A673 (cell line): ENCODE results near the gene EXOC3. TPM values are rescaled to one million over a fixed set of nuclear protein-coding genes. Genes with fewer than 3 reads are reported as not detected.

ENCODE experiments used
- BruUV-seq: library from RNA; stranded (reverse); fragments of 400-500 nt; replicated peaks from 2 replicates; lab custom pipeline; 2021; lab: Mats Ljungman, UMichigan
- CTCF ChIA-PET: fragments of 300-600 bp; sonication (Branson Sonifier 250); formaldehyde crosslinking; loops from one replicate; lab custom pipeline; 2022; ENCODE audit warnings: antibody characterized with exemption; lab: Charles Lee
- POLR2A ChIA-PET: fragments of 300-600 bp; sonication (Branson Sonifier 250); formaldehyde crosslinking; loops from one replicate; lab custom pipeline; 2022; ENCODE audit warnings: antibody characterized with exemption; ENCODE audit not compliant: low non-redundant PET; lab: Charles Lee
- DNase-seq: peaks from one replicate; pipeline ENCODE4 v3.0.0-alpha.2; 2015; ENCODE audit warnings: low spot score
- H3K27ac ChIP-seq: fragments of 200-600 bp; sonication (generic); 2 replicates; pipeline ENCODE4 v1.5.1; 2016; ENCODE audit warnings: mixed run types, low read depth, mild to moderate bottlenecking, mixed read lengths, antibody characterized with exemption, low read length; ENCODE audit not compliant: poor library complexity, severe bottlenecking
- H3K27me3 ChIP-seq: fragments of 200-600 bp; sonication (generic); replicated peaks from 2 replicates; pipeline ENCODE4 v1.6.1; 2017; ENCODE audit warnings: mixed run types, low read depth, mild to moderate bottlenecking, mixed read lengths, antibody characterized with exemption, low read length; ENCODE audit not compliant: insufficient read depth, poor library complexity
- H3K36me3 ChIP-seq: fragments of 200-600 bp; sonication (generic); 2 replicates; pipeline ENCODE4 v1.6.1; 2016; ENCODE audit warnings: mixed run types, mild to moderate bottlenecking, mixed read lengths, antibody characterized with exemption, low read length; ENCODE audit not compliant: insufficient read depth, poor library complexity, severe bottlenecking
- H3K4me1 ChIP-seq: fragments of 200-600 bp; sonication (generic); 2 replicates; pipeline ENCODE4 v1.6.1; 2017; ENCODE audit warnings: mixed run types, mild to moderate bottlenecking, mixed read lengths, antibody characterized with exemption, low read length; ENCODE audit not compliant: insufficient read depth, poor library complexity, severe bottlenecking
- H3K4me3 ChIP-seq: fragments of 200-600 bp; sonication (generic); 2 replicates; pipeline ENCODE4 v1.5.1; 2016; ENCODE audit warnings: low read depth, mixed run types, mild to moderate bottlenecking, mixed read lengths, low read length; ENCODE audit not compliant: poor library complexity, severe bottlenecking
- H3K9me3 ChIP-seq: fragments of 200-600 bp; sonication (generic); 2 replicates; pipeline ENCODE4 v1.6.1; 2016; ENCODE audit warnings: mixed run types, low read depth, mild to moderate bottlenecking, mixed read lengths, antibody characterized with exemption, low read length; ENCODE audit not compliant: poor library complexity, severe bottlenecking
- EZH2 ChIP-seq: fragments of 200-600 bp; sonication (generic); IDR thresholded peaks from 2 replicates; pipeline ENCODE4 v1.6.1; 2017; ENCODE audit warnings: borderline replicate concordance, low read depth, mild to moderate bottlenecking, mixed read lengths, antibody characterized with exemption, low read length; ENCODE audit not compliant: poor library complexity, severe bottlenecking
- intact Hi-C: fragments of 100-400 bp; cut with micrococcal nuclease; formaldehyde crosslinking; loops from one replicate; pipeline ENCODE4 v1.10.0; 2022; ENCODE audit not compliant: unreplicated experiment
- total RNA-seq: library from RNA; stranded (reverse); gene quantifications from 2 replicates; pipeline ENCODE4 v1.2.3, GENCODE V29; 2021
- TF ChIP-seq, protein P1 (sequence below): fragments of 300-800, 200-600 bp; sonication (generic); conservative IDR thresholded peaks from 2 replicates; pipeline ENCODE4 v1.5.1; 2017; ENCODE audit warnings: low read depth, mild to moderate bottlenecking, antibody characterized with exemption, low read length, moderate library complexity, mixed read lengths

The EXOC3 gene
- total RNA-seq, 1 experiment from 2014 or later = 46.7 TPM

- DNase-seq = no peak
- no TSS peak for BruUV-seq
- Histone ChIP-seq H3K27ac (no peak overlapping the region), H3K27me3 (no peaks in the 10 kb centered on the region), H3K36me3 (no peaks in the 10 kb centered on the region), H3K4me1 (peaks cover 4% of the 10 kb centered on the region), H3K4me3 (no peak overlapping the region), H3K9me3 (no peaks in the 10 kb centered on the region)
- ChIA-PET POLR2A (no interaction called here), CTCF (no interaction called here)
- intact Hi-C loops = no loop called here
- TF ChIP-seq, protein P1, sequence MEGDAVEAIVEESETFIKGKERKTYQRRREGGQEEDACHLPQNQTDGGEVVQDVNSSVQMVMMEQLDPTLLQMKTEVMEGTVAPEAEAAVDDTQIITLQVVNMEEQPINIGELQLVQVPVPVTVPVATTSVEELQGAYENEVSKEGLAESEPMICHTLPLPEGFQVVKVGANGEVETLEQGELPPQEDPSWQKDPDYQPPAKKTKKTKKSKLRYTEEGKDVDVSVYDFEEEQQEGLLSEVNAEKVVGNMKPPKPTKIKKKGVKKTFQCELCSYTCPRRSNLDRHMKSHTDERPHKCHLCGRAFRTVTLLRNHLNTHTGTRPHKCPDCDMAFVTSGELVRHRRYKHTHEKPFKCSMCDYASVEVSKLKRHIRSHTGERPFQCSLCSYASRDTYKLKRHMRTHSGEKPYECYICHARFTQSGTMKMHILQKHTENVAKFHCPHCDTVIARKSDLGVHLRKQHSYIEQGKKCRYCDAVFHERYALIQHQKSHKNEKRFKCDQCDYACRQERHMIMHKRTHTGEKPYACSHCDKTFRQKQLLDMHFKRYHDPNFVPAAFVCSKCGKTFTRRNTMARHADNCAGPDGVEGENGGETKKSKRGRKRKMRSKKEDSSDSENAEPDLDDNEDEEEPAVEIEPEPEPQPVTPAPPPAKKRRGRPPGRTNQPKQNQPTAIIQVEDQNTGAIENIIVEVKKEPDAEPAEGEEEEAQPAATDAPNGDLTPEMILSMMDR = no peak
- no peak for TF ChIP-seq EZH2
Measured at GRCh38 chr5:423233-423565, 19.8 kb upstream of the EXOC3 start.

DNA sequence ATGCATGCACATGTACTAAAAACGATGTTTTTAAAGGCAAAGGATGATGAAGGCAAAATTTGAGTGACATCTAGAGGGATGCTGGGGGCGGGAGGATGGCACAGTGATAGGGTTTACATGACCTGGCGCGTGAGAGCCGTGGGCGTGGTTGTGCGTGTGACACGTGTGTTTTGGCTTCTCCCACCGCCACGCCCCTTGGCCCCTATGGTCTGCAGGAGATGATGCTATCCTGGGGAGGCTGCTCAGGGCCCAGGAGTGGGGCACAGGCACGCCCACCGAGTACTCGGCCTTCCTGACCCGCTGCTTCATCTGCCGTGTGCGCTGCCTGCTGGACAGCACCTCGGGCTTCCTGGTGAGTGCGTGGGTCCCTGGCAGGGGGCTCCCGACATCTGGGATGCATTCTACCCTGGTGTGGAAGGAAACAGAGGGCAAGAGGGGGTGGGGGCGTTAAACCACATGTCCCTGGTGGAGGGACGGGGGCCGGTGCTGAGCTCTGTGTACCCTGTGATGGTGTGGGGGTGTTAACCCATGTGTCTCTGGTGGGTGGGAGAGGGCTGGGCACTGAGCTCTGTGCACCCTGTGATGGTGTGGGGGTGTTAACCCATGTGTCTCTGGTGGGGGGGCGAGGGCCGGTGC, 19.2 kb upstream of the EXOC3 start:
- no TSS peak for BruUV-seq
- no peak for DNase-seq
- POLR2A ChIA-PET = no interaction called here
- intact Hi-C loops = no loop called here
- no peaks in the 10 kb centered on the region for H3K4me1 ChIP-seq
- H3K4me3 ChIP-seq = no peak overlapping the region
- no peaks in the 10 kb centered on the region for H3K27me3 ChIP-seq
- TF ChIP-seq EZH2 = no peak
- TF ChIP-seq, protein P1 = no peak
- H3K9me3 ChIP-seq = no peaks in the 10 kb centered on the region
- CTCF ChIA-PET = no interaction called here
- H3K36me3 ChIP-seq = no peaks in the 10 kb centered on the region
- H3K27ac ChIP-seq = no peak overlapping the region

DNA sequence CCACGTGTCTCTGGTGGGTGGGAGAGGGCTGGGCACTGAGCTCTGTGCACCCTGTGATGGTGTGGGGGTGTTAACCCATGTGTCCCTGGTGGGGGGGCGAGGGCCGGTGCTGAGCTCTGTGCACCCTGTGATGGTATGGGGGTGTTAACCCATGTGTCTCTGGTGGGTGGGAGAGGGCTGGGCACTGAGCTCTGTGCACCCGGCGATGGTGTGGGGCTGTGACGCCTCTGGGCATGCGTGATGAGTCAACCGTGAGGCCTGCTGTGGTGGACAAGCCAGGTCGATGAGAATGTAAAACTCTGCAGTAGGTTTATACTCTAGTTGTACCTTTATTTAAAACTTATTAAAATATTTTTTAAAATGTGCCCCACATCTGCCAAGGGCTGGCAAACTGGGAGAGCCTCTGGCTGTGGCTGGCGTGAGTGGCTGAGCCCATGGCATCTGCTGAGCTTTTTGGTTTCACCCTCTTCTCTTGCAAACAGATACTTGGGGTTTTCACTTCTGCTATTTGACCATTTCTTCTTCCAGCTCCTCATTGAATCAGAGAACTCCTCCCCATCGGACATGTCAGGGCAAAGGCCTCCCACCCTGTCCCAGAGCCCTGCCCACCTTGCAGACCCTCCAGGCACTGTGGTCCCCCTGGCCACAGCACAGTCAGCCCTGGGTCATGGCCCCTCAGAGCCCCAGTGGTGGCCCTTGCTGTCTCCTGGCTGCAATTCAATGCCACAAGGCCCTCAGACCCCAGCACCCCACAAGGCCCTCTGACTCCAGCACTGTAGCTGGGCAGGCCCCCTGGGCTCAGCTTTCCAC, 18.5 kb upstream of the EXOC3 start:
- ChIA-PET POLR2A (interaction anchor here (0.6 kb wide), 1 partner anchor 125 kb away, joined by 3 read pairs; no protein-coding TSS in a partner anchor), CTCF (no interaction called here)
- H3K4me3 ChIP-seq = no peak overlapping the region
- H3K27ac ChIP-seq = no peak overlapping the region
- BruUV-seq = no TSS peak
- TF ChIP-seq, protein P1 = no peak
- no peak for TF ChIP-seq EZH2
- H3K9me3 ChIP-seq = no peaks in the 10 kb centered on the region
- intact Hi-C loops = no loop called here
- DNase-seq = no peak
- no peaks in the 10 kb centered on the region for H3K27me3 ChIP-seq
- H3K36me3 ChIP-seq = no peaks in the 10 kb centered on the region
- no peaks in the 10 kb centered on the region for H3K4me1 ChIP-seq
